Thymus (tissue), 11 donors: ENCODE measurements around the gene TNFRSF14. TPM values are rescaled to one million over a fixed set of nuclear protein-coding genes. Genes with fewer than 3 reads are reported as not detected.

Experiments
- DNase-seq, 9 donors: peaks; one replicate each; pipeline ENCODE4 v3.0.0-alpha.2; 2013; ENCODE audit warnings: low spot score in 9 of 9, low read depth in 6 of 9, missing footprints in 1 of 9
- H3K27ac ChIP-seq, 2 donors: one replicate each; pipeline ENCODE4 v1.5.1; 2013; ENCODE audit warnings: control low read depth in 1 of 2, low read depth in 1 of 2, low read length in 1 of 2, mild to moderate bottlenecking in 1 of 2, moderate library complexity in 1 of 2
- H3K27me3 ChIP-seq, 2 donors: one replicate each; pipeline ENCODE4 v1.5.1; 2013; ENCODE audit warnings: low read length in 1 of 2; ENCODE audit not compliant: control insufficient read depth in 2 of 2, insufficient read depth in 1 of 2
- H3K36me3 ChIP-seq, 2 donors: one replicate each; pipeline ENCODE4 v1.5.1; 2013; ENCODE audit warnings: low read length in 1 of 2, mild to moderate bottlenecking in 1 of 2, moderate library complexity in 1 of 2; ENCODE audit not compliant: control insufficient read depth in 2 of 2, insufficient read depth in 2 of 2
- H3K4me1 ChIP-seq, 2 donors: one replicate each; pipeline ENCODE4 v1.5.1; 2013; ENCODE audit warnings: low read length in 2 of 2; ENCODE audit not compliant: control insufficient read depth in 2 of 2, insufficient read depth in 2 of 2
- H3K4me3 ChIP-seq, 2 donors: one replicate each; pipeline ENCODE4 v1.5.1; 2013; ENCODE audit warnings: low read length in 2 of 2, control low read depth in 1 of 2, mild to moderate bottlenecking in 1 of 2
- H3K9me3 ChIP-seq, 2 donors: one replicate each; pipeline ENCODE4 v1.5.1; 2013; ENCODE audit warnings: low read length in 1 of 2, mild to moderate bottlenecking in 1 of 2; ENCODE audit not compliant: control insufficient read depth in 2 of 2, insufficient read depth in 1 of 2
- WGBS: extraction: QIAGEN DNeasy Blood & Tissue Kit; methylation state at CpG from one replicate; pipeline ENCODE4 v1.1.7; 2013; 5-methylcytosine and 5-hydroxymethylcytosine counted together
- polyA plus RNA-seq: library from polyadenylated mRNA; stranded (reverse); fragments of 200-250 nt; gene quantifications from one replicate; pipeline ENCODE4 v1.2.3, GENCODE V29; 2013
- total RNA-seq: library from RNA; stranded (reverse); fragments of 120-200 nt; gene quantifications from one replicate; pipeline ENCODE4 v1.2.4, GENCODE V29; 2013
- donor health status: healthy.

TNFRSF14 gene
- total and polyA plus RNA-seq, 2 donors, result 72.4 to 233 TPM

DNA sequence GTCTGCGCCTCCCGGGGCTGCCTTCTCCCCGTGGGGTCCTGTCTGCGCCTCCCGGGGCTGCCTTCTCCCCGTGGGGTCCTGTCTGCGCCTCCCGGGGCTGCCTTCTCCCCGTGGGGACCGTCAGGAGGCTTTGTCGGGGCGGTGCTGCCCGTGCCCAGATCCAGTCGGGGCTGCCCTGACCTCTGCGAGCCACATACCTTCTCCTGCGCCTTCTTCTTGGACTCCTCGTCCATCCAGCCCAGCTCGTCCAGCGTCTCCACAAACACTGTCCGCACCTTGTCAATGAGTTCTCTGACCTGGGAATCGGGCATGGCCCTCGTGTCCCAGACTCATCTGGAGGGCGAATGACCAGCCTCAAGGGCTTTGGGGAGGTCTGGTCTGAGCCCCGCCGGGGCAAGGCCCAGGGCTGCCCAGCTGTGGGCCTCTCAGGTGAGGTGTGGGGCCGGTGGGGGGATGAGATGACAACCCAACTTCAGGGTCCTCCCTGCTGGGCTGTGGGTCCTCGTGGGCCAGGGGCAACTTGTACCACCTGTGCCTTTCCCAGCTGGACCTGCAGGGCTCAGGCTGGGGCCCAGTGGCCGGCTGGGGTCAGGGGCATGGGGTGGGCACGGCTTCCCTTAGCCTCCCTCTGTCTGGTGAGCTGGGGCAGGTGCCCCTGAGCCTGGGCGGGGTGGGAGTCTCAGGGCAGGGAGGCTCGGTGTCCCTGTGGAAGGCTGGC is 39.8 kb downstream of the TNFRSF14 start:
- DNase-seq, result no peak

GRCh38 chr1:2596530-2597333 is 40.6 kb downstream of the TNFRSF14 start:
- Histone ChIP-seq H3K9me3 (peaks cover 0 to 9% of the 10 kb centered on the region in 2 donors), H3K4me3 (no peak overlapping the region), H3K27me3 (peaks cover 2 to 5% of the 10 kb centered on the region in 2 donors), H3K27ac (no peak overlapping the region), H3K36me3 (no peaks in the 10 kb centered on the region), H3K4me1 (peaks cover 0 to 3% of the 10 kb centered on the region in 2 donors)
- 92% methylated on average over 28 of the region's 28 CpGs for WGBS
- DNase-seq, result no peak

More for the DNA sequence above, 39.8 kb downstream of the TNFRSF14 start:
- H3K27ac ChIP-seq, result no peak overlapping the region
- peaks cover 0 to 9% of the 10 kb centered on the region in 2 donors for H3K9me3 ChIP-seq
- H3K36me3 ChIP-seq, result no peaks in the 10 kb centered on the region
- 94% methylated on average over 31 of the region's 31 CpGs for WGBS
- H3K27me3 ChIP-seq, result peaks cover 2 to 5% of the 10 kb centered on the region in 2 donors
- H3K4me1 ChIP-seq, result peaks cover 0 to 3% of the 10 kb centered on the region in 2 donors
- no peak overlapping the region for H3K4me3 ChIP-seq

GRCh38 chr1:2597441-2598328 is 41.5 kb downstream of the TNFRSF14 start:
- Histone ChIP-seq H3K27me3 (peaks cover 2 to 5% of the 10 kb centered on the region in 2 donors), H3K27ac (no peak overlapping the region), H3K4me3 (no peak overlapping the region), H3K9me3 (peaks cover 0 to 9% of the 10 kb centered on the region in 2 donors), H3K4me1 (peaks cover 0 to 3% of the 10 kb centered on the region in 2 donors), H3K36me3 (no peaks in the 10 kb centered on the region)
- 81% methylated on average over 34 of the region's 34 CpGs for WGBS
- no peak for DNase-seq

DNA sequence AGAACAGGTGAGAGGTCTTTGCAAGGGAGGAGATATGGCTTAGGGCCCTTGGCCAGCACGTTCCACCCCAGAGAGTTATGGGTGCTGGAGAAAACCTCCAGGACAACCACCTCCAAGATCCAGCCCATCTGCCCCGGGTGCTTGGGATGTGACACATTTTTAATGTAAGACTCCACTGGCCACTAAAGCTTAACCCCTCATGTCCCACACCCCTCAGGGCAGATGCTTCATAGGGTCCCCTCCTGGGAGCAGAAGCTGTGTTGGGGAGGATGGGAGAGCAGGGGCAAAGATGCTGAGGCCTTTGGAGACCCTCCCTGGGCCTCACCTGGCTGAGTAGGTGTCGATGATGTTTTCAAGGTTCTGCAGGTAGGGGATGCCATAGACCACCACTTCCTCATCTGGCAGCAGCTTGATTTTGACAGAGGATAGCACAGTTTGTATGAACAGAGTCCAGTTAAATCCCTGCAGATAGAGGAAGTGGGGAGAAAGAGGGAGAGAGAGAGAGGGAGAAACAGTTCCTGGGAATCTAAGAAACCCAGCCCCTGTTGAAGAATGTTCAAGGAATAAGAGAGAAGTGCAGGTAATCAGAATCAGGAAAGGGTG is 42.3 kb downstream of the TNFRSF14 start:
- Histone ChIP-seq H3K9me3 (peaks cover 0 to 9% of the 10 kb centered on the region in 2 donors), H3K4me3 (no peak overlapping the region), H3K4me1 (no peaks in the 10 kb centered on the region), H3K36me3 (no peaks in the 10 kb centered on the region), H3K27ac (no peak overlapping the region), H3K27me3 (peaks cover 2 to 5% of the 10 kb centered on the region in 2 donors)
- 86% methylated on average over 3 of the region's 3 CpGs for WGBS
- no peak for DNase-seq

GRCh38 chr1:2601721-2602303 is 45.6 kb downstream of the TNFRSF14 start:
- Histone ChIP-seq H3K36me3 (no peaks in the 10 kb centered on the region), H3K9me3 (peaks cover 0 to 9% of the 10 kb centered on the region in 2 donors), H3K27me3 (peaks cover 0 to 5% of the 10 kb centered on the region in 2 donors), H3K4me3 (no peak overlapping the region), H3K27ac (no peak overlapping the region), H3K4me1 (no peaks in the 10 kb centered on the region)
- DNase-seq, result no peak
- WGBS, result 87% methylated on average over 18 of the region's 18 CpGs

DNA sequence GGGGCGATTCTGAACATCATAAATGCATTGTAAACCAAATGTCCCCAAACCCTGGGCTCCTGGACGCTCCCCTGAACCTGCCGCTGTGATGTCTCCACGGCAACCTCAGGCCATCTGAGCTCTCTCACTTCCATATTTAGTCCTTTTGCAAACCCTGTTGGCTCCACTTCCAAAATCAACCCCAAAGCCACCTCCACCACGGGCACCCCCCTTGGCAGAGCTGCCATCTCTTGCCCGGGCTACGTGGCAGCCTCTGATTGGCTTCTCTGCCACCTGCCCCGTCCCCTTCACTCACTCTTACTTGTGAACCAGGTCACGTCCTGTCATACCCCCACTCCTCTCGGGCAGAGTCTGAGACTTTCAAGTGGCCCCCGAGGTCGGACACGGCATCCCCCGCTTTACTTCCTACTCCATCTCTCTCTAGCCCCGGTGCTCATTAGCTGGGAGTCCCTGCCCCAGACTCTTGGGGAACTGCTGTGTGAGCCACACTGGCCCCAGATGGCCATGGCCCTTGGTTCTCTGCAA is 46.2 kb downstream of the TNFRSF14 start:
- Histone ChIP-seq H3K4me1 (no peaks in the 10 kb centered on the region), H3K4me3 (no peak overlapping the region), H3K27me3 (peaks cover 0 to 5% of the 10 kb centered on the region in 2 donors), H3K36me3 (no peaks in the 10 kb centered on the region), H3K27ac (no peak overlapping the region), H3K9me3 (peaks cover 0 to 9% of the 10 kb centered on the region in 2 donors)
- DNase-seq, result no peak
- 82% methylated on average over 15 of the region's 15 CpGs for WGBS

DNA sequence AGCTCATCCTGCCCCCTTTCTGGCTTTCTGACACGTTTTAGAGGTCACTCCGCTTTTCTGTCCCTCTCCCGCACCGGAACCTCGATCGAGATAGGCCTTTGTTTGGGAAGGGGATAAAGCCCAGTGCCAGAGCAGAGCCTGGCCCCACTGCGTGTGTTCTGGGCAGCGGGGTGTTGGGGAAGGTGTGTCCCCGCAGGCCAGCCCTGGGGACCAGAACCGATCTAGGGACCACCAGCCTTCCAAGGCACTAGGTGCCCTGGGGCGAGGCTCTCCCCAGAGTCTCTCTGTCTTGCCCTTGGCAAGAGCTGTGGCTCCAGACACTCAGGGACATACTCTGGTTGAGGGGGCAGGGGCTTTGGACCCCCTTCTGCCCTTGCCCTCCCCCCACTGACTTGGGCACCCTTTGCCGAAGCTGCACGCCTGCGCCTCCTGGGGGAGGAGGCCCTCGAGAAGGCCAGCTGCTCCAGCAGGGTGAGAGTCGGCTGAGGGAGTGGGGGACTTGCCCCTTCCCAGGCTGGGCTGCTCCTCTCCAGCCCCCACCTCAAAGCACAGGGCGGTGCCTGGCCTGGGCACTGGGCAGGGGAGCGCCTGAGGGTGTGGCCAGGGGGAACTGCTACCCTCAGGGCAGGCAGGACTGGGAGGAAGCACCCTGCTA is 46.8 kb downstream of the TNFRSF14 start:
- Histone ChIP-seq H3K36me3 (no peaks in the 10 kb centered on the region), H3K4me3 (no peak overlapping the region), H3K9me3 (peaks cover 0 to 7% of the 10 kb centered on the region in 2 donors), H3K27ac (no peak overlapping the region), H3K4me1 (no peaks in the 10 kb centered on the region), H3K27me3 (peaks cover 0 to 3% of the 10 kb centered on the region in 2 donors)
- no peak for DNase-seq
- 88% methylated on average over 18 of the region's 18 CpGs for WGBS
